ENCODE data around the gene RAB28.

Gene RAB28

GRCh38 chr4:13483136-13483767 is 888 bp downstream of the RAB28 start:
- H3K4me3 Mint-ChIP-seq = peak overlapping the region; percentile 91 to 99 (median 97)
- H3K36me3 Mint-ChIP-seq (ENCODE audit: low read depth) = peaks cover 3% of the 10 kb centered on the region

GRCh38 chr4:13481569-13481968 is 2.6 kb downstream of the RAB28 start:
- Mint-ChIP-seq H3K36me3 (ENCODE audit: low read depth) (peaks cover 3% of the 10 kb centered on the region), H3K4me1 (peaks cover 32% of the 10 kb centered on the region), H3K27me3 (ENCODE audit: low read depth) (no peaks in the 10 kb centered on the region)

More at GRCh38 chr4:13483136-13483767, 888 bp downstream of the RAB28 start:
- peaks cover 4% of the 10 kb centered on the region for H3K27me3 Mint-ChIP-seq (ENCODE audit: low read depth)
- peaks cover 32% of the 10 kb centered on the region for H3K4me1 Mint-ChIP-seq
- peak overlapping the region; percentile 98 to 99 (median 99) for H3K27ac Mint-ChIP-seq
- no peak for TF ChIP-seq CTCF (IDR thresholded peaks at IDR 0.05; ENCODE audit: unreplicated experiment in 3 of 3)
- H3K9me3 Mint-ChIP-seq = no peaks in the 10 kb centered on the region

GRCh38 chr4:13478707-13479106 is 5.4 kb downstream of the RAB28 start:
- Mint-ChIP-seq H3K4me3 (no peak overlapping the region), H3K9me3 (no peaks in the 10 kb centered on the region), H3K27ac (no peak overlapping the region), H3K4me1 (peaks cover 27% of the 10 kb centered on the region), H3K36me3 (ENCODE audit: low read depth) (peaks cover 7% of the 10 kb centered on the region), H3K27me3 (ENCODE audit: low read depth) (no peaks in the 10 kb centered on the region)
- no peak for TF ChIP-seq CTCF (IDR thresholded peaks at IDR 0.05; ENCODE audit: unreplicated experiment in 3 of 3)

More at GRCh38 chr4:13481569-13481968, 2.6 kb downstream of the RAB28 start:
- no peak for TF ChIP-seq CTCF (IDR thresholded peaks at IDR 0.05; ENCODE audit: unreplicated experiment in 3 of 3)
- Mint-ChIP-seq H3K27ac (peak overlapping the region; percentile 15 to 47 (median 42)), H3K4me3 (peak overlapping the region; percentile 73 to 99 (median 76)), H3K9me3 (no peaks in the 10 kb centered on the region)

GRCh38 chr4:13478131-13478530 is 6.0 kb downstream of the RAB28 start:
- Mint-ChIP-seq H3K27me3 (ENCODE audit: low read depth) (no peaks in the 10 kb centered on the region), H3K36me3 (ENCODE audit: low read depth) (peaks cover 9% of the 10 kb centered on the region), H3K4me3 (no peak overlapping the region), H3K9me3 (no peaks in the 10 kb centered on the region), H3K27ac (no peak overlapping the region), H3K4me1 (peaks cover 21% of the 10 kb centered on the region)
- no peak for TF ChIP-seq CTCF (IDR thresholded peaks at IDR 0.05; ENCODE audit: unreplicated experiment in 3 of 3)

- H3K27me3 Mint-ChIP-seq (ENCODE audit: low read depth) = no peaks in the 10 kb centered on the region
- TF ChIP-seq CTCF (IDR thresholded peaks at IDR 0.05; ENCODE audit: unreplicated experiment in 3 of 3) = no peak
- no peak overlapping the region for H3K4me3 Mint-ChIP-seq
- no peak overlapping the region for H3K27ac Mint-ChIP-seq
- peaks cover 10% of the 10 kb centered on the region for H3K4me1 Mint-ChIP-seq
- H3K9me3 Mint-ChIP-seq = no peaks in the 10 kb centered on the region
- peaks cover 11% of the 10 kb centered on the region for H3K36me3 Mint-ChIP-seq (ENCODE audit: low read depth)
These were observed 7.2 kb downstream of the RAB28 start for GRCh38 chr4:13476915-13477314.

GRCh38 chr4:13476152-13476551 is 8.0 kb downstream of the RAB28 start:
- no peak overlapping the region for H3K4me3 Mint-ChIP-seq
- H3K4me1 Mint-ChIP-seq = peaks cover 3% of the 10 kb centered on the region
- no peak overlapping the region for H3K27ac Mint-ChIP-seq
- no peaks in the 10 kb centered on the region for H3K9me3 Mint-ChIP-seq
- H3K36me3 Mint-ChIP-seq (ENCODE audit: low read depth) = peaks cover 11% of the 10 kb centered on the region
- no peak for TF ChIP-seq CTCF (IDR thresholded peaks at IDR 0.05; ENCODE audit: unreplicated experiment in 3 of 3)
- H3K27me3 Mint-ChIP-seq (ENCODE audit: low read depth) = no peaks in the 10 kb centered on the region

Data from nephron (organoid).